Measurements from ENCODE around the gene ATP5MC2.
A peak's percentile ranks its signal among the peaks of the same experiment; 100 is the strongest.
"Not testable (repeated sequence)": the region's sequence is repeated elsewhere in the genome, so short reads cannot be mapped to it uniquely, and the experiment has no call there.

The ATP5MC2 gene

GRCh38 chr12:53645165-53645564 lies 30.7 kb downstream of the ATP5MC2 start:
- DNase-seq = peak; percentile 40

DNA sequence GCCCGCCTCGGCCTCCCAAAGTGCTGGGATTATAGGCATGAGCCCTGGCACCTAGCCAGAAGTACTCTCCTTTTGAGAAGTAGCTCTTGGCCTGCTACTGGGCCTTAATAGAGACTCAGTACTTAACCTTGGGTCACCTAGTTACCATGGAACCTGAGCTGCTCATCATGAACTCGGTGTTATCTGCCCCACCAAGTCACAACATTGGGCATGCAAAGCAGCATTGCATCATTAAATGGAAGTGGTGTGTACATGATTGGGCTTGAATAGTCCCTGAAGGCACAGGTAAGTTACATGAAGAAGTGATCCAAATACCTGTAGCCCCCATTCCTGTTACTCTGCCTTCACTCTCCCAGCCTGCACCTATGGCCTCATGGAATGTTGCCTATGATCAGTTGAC lies 31.8 kb downstream of the ATP5MC2 start:
- DNase-seq = no peak

- DNase-seq = no peak
These were observed 32.5 kb downstream of the ATP5MC2 start for GRCh38 chr12:53643232-53643979.

GRCh38 chr12:53638057-53638456 lies 37.8 kb downstream of the ATP5MC2 start:
- no peak for DNase-seq

DNA sequence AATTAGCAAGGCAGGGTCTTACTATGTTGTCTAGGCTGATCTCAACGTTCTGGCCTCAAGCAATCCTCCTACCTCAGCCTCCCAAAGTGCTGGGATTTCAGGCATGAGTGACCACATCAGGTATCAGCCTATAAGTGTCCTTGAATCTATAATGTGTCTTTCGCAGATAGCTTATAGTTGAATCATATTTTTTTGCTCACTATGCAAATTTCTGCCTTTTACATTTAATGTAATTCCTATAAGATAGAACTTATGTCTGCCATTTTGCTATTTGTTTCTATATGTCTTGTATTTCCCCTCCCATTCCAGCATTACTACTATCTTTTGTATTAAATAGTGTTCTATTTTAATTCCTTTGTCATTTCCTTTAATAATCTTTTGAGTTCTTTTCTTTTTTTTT lies 39.2 kb downstream of the ATP5MC2 start:
- no peak for DNase-seq

GRCh38 chr12:53635708-53636107 lies 40.2 kb downstream of the ATP5MC2 start:
- DNase-seq = not testable (repeated sequence)

- no peak for DNase-seq
These were observed 44.2 kb downstream of the ATP5MC2 start for GRCh38 chr12:53631721-53632120.

DNA sequence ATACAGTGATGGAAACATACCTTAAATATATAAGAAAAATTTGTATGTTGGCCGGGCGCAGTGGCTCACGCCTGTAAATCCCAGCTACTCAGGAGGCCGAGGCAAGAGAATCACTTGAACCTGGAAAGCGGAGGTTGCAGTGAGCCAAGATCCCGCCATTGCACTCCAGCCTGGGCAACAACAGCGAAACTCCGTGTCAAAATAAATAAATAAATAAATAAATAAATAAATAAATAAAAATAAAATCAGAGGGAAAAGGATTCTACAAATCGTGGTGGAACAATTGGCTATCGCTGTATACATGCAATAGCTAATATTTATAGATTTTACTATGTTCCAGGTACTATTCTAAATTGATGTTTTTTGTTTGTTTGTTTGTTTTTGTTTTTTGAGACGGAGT lies 48.0 kb downstream of the ATP5MC2 start:
- DNase-seq = no peak

DNA sequence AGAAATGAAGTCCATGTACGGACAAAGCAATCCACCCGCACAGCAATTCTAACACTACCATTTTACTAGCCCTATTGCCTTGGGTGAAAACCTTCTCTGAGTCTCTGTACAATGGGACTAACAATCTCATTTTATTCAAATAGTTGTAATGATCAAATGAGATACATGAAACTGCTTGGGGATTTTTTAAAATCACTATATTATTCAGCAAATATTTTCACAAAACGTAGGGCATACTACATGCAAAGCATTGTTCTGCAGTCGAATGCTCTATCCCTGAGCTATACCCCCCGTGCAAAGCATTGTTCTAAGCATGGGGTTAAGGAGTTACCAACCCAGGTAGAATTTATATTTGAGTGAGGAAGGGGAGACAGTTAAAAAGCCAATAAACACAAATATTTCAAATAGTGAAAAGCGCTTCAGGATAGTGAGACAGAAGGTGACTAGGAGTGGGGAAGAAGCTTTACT lies 49.1 kb downstream of the ATP5MC2 start:
- no peak for DNase-seq

DNA sequence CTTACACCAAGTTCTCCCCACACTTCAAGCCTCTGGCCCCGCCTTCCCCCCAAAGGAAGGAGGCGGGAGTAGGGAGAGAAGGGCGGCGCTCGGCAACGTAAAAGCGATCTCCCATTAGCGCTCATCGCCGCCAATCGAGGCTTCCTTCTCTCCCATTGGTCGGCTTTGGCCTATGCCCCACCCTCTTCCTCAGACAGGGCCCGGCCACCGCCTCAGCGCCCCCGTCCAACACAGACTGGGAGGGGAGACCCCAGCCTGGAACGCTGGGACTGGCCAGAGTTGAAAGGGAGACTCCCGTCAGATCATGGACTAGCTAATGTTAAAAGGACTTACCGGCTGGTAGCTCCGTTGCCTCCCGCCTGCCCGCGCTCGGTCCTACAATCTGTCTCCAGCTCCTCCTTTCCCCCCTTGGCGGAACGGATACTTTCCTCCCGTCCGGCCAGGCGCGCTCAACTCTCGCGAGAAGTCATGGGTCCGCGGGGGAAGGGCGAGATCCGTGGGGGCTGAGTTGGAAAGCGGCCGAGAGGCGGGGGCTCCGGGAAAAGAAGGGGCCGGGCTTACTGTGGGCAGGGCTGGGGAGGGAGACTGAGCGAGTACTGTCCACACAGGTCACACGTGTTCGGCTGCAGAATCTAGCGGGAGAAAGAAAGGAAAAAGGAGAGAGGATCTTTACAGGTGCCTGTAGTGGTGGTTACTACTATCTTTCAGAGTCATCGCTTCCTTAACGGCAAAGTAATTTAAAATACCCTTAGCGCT lies 49.8 kb downstream of the ATP5MC2 start, which contains the start of gene ATF7:
Gene ATF7 (minus strand): TSS at position 437 of the 756 bp plus-strand sequence. CDS start 25,382 bp downstream, outside the sequence.
- peak; percentile 98 for DNase-seq

DNA sequence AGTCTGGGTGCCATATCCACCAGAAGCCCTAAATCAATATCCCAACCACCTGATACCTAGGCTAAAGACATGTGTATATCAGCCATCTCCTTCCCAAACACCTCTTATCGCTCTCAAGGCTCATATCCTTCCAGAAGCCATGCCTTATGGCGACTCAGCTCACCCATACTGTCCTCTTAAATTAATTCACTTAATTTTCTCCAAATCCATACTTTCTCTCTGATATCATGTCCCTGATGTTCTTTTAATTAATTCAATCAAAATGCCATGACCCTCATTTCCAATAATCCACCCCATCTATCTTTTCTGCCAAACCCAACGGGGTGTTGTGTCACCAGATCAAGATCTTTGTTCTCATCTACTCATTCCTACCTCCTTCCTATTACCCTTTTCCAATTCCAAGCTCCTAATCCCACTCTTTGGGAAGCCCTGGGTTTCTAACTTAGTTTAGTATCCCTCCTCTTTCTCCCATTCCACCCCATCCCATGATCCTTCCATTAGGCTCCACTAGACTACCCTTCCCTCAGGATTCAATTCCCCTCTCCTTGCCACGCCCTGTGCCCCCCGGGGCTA lies 50.4 kb downstream of the ATP5MC2 start:
- DNase-seq = no peak

DNA sequence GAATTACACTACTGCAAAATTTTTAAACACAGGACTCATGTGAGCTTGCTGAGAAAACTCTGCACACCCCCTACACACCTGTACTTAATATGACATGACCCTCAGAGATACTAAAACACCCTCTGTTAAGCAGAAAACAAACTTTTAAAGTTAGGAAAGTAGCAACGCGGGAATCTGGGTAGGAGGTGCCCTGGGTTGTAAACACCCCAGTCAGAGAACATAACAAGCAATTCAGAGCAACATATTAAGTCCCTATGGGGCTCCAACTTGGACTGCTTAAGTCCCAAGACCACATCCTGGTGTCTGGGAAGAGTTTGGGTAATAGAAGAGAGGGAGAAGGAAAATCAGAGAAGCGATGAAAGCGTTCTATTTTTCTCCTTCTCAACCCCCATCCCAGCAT lies 50.9 kb downstream of the ATP5MC2 start:
- DNase-seq = no peak

DNA sequence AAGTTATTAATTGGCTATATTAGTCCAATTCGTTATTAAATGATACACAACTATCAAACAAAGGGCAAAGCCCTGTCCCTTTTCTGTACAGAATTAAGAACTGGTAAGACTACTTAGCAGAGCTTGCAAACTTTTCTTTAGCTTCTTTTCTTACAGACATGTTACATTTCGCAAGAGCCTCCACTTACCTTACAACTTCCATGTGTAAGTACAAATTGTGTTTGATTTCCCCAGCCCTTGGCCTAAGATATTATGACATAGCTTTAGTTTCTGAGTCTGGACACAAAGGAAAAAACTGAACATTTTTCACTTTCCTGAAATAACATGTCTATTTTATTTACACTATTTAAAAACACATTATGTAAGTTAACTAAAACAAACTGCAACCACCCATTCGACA lies 51.4 kb downstream of the ATP5MC2 start:
- no peak for DNase-seq

GRCh38 chr12:53623548-53624385 lies 52.1 kb downstream of the ATP5MC2 start:
- DNase-seq = peak; percentile 34

GRCh38 chr12:53622724-53623123 lies 53.2 kb downstream of the ATP5MC2 start:
- no peak for DNase-seq

- DNase-seq = no peak
These were observed 57.6 kb downstream of the ATP5MC2 start for GRCh38 chr12:53618275-53618674.

GRCh38 chr12:53617700-53618099 lies 58.2 kb downstream of the ATP5MC2 start:
- no peak for DNase-seq

GRCh38 chr12:53616950-53617349 lies 58.9 kb downstream of the ATP5MC2 start:
- no peak for DNase-seq
